ENCODE results near the gene TSEN2.
"Not testable (repeated sequence)": the region's sequence is repeated elsewhere in the genome, so short reads cannot be mapped to it uniquely, and the experiment has no call there.

The TSEN2 gene

GRCh38 chr3:12472796-12473195, 11.5 kb upstream of the TSEN2 start:
- no peak for DNase-seq

GRCh38 chr3:12473511-12473910, 10.8 kb upstream of the TSEN2 start:
- no peak for DNase-seq

- no peak for DNase-seq
Measured at GRCh38 chr3:12476238-12476897, 7.9 kb upstream of the TSEN2 start.

- no peak for DNase-seq
Measured at GRCh38 chr3:12477256-12477655, 7.0 kb upstream of the TSEN2 start.

- DNase-seq, result no peak
Measured at GRCh38 chr3:12478326-12478725, 6.0 kb upstream of the TSEN2 start.

DNA sequence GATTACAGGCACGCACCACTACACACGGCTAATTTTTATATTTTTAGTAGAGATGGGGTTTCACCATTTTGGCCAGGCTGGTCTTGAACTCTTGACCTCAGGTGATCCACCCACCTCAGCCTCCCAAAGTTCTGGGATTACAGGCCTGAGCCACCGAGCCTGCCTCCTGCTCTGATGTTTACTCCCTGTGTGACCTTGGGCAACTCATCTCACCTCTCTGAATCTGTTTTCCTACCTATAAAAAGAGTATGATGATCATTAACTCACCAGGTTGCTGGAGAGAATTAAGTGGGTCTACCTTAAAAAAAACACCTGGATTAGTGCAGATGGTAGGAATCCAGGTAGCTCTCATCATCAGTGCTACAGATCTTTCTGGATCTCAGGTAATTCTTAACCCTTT, 5.1 kb upstream of the TSEN2 start:
- not testable (repeated sequence) for DNase-seq

- DNase-seq, result no peak
Measured at GRCh38 chr3:12479919-12480427, 4.3 kb upstream of the TSEN2 start.

DNA sequence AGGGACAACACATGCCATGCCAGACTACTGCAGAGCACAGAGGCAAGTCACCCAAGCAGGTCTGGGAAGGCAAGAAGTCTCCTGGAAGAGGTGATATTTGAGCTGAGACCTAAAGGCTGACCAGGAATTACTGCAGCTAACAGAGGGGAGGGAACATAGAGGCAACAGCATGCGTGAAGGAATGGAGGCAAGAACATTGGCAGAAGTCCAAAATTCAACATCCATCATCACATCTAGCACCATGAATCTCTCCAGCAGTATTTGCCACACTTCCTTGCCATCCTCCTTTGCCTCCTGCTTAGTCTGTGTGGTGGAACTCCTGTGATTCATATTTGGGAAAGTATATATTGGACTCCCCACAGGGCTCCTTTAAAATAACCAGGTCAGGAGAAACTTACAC, 870 bp upstream of the TSEN2 start:
- no peak for DNase-seq

GRCh38 chr3:12483872-12484197, 445 bp upstream of the TSEN2 start:
- no peak for DNase-seq

- no peak for DNase-seq
Measured at GRCh38 chr3:12484983-12485327, 675 bp downstream of the TSEN2 start.

DNA sequence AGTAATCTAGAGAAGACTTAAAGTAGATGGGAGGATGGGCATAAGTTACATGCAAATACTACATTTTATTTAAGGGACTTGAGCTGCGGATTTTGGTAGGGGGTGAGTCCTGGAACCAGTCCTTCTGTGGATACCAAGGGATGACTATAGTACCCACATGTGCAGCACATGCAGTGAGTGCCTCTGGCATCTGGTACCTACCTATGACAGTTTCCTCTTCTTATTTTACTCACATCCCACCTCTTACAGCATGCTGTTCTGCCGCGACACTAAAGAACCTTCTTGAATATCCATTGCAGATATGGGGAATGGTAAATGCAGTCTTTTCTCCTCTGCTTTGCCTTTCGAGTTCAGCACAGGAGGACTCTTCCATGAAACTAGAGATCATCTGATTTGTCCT, 1.7 kb downstream of the TSEN2 start:
- no peak for DNase-seq

- no peak for DNase-seq
Measured at GRCh38 chr3:12486916-12487315, 2.6 kb downstream of the TSEN2 start.

- no peak for DNase-seq
Measured at GRCh38 chr3:12487336-12487735, 3.1 kb downstream of the TSEN2 start.

- DNase-seq, result no peak
Measured at GRCh38 chr3:12487786-12488185, 3.5 kb downstream of the TSEN2 start.

- no peak for DNase-seq
Measured at GRCh38 chr3:12489368-12489767, 5.1 kb downstream of the TSEN2 start.

DNA sequence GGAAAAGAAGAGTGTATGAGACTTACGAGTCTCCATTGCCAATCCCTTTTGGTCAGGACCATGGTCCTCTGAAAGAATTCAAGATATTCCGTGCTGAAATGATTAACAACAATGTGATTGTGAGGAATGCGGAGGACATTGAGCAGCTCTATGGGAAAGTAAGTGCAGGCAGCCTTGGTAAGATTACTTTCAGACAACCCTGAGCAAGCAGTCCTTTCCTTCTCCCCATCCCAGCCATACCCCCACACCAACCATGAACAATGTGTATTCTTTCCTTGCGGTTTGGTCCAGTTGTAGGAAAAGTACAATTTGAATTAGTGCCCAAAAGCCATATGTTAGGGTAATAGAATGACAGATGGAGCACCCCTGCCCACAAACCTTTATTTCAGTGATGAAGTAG, 5.6 kb downstream of the TSEN2 start:
- no peak for DNase-seq

GRCh38 chr3:12490547-12490946, 6.3 kb downstream of the TSEN2 start:
- DNase-seq, result no peak

DNA sequence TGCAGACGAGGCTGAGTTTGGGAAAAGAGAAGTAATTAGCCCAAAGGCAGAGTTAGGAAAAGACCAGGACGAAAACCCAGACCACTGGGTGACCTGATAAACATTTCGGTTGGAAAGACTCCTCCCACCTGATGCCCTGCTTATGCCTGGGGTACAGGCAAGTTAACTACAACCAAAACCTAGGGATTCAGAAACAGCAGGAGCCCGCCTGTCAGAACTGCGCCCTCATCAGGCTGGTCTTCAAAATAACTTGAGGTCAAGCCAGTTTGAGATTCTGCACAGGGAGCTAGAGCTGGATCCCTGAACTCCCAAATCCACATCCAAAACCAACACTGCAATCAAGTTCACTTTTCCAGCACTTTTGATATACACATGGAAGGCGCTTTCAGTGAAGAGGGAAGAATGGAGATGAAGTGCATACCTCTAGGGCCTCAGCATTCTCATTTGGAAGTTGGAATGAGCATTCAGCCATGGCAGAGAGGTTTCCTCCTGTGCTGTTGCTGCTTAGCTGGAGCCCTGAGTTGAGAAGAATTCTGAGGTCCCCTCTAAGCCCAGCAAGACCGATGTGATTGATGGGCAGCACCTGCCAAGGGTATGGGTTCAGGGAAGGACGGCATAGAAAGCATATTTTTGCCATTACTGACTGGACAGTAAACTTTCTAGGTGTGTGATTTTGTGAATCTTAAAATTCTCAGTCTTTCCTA, 11.6 kb downstream of the TSEN2 start:
- DNase-seq, result no peak

DNA sequence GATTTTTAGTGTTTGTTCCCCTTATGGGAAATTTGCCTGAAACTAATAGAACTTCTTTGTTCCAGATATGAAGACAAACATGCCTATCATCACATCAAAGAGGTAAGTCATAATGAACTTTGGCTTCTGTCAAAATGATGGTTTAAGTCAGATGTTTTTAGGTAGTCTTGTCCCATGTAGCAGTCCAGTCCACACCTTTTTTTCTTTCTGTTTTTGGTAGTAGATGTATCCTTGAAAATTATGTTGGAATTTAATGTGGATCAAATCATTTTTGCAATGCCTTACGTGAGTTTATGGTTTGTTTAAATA, 12.1 kb downstream of the TSEN2 start:
- DNase-seq, result no peak

DNA sequence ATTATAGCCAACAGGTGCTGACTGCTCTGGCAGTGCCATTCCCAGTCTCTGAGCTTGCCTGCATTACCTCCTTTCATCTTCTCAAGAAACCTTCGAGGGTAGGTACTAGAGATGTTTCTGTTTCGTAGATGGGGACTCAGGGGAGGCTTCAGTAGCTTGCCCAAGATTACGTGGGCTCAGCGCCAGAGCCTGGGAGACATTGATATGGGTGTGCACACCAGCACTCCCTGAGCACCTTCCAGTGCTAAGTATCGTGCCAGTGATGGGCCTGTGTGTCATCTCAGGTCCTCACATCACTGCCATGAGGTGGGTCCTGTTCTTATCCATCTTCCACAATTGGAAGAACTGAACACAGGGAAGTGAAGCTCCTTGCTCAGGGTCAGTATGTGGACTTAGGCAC, 15.2 kb downstream of the TSEN2 start:
- no peak for DNase-seq

DNA sequence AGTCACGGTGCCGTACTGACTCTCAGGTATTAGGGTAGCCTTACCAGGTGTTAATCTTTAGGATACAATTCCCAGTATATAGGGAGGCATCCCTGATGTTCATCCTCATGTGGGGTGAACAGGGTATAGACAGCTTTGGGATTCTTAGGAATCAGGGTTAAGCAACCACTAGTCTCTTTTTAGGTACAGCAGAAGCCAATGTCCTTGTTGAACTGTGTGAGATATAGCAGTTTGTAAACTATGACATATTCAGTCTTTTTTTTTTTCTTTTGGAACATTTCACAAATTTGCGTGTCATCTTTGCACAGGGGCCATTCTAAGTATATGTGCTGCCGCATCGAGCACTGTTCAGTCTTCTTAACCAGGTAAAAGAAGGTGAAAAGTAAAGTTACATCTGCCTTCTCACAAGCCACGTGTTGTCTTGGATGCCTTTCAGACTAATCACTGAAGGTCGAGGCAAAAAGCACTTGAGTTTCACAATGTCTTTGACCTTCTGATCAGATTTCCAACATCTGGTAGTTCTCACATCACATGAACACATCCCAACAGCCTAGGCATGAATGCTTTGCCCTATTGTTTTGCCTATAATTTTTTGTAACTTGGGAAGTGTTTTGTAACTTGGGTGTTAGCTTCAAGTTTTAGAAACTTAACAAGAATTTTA, 17.2 kb downstream of the TSEN2 start:
- DNase-seq, result no peak

GRCh38 chr3:12503126-12503957, 19.1 kb downstream of the TSEN2 start:
- no peak for DNase-seq

GRCh38 chr3:12506201-12506709, 22.0 kb downstream of the TSEN2 start:
- no peak for DNase-seq

Measured in activated CD8-positive, alpha-beta memory T cell treated with anti-CD3 and anti-CD28 coated beads, Interleukin-2, amount 50 U/mL, for 4 hours (primary cell).